Liver (tissue), 9 donors: ENCODE measurements around the gene TMEM126B. TPM values are rescaled to one million over a fixed set of nuclear protein-coding genes. Genes with fewer than 3 reads are reported as not detected.

Experiments
- DNase-seq: peaks from one replicate; pipeline ENCODE4 v3.0.0-alpha.2; 2017; ENCODE audit warnings: low spot score
- H3K27ac ChIP-seq, 2 donors: one replicate each; pipeline ENCODE4 v1.7.0; 2013; ENCODE audit warnings: inconsistent platforms in 2 of 2, low read length in 2 of 2, control low read depth in 1 of 2, low read depth in 1 of 2, mild to moderate bottlenecking in 1 of 2
- H3K27me3 ChIP-seq, 4 donors: one replicate each; pipeline versions ENCODE4 v1.6.1 to v1.7.0; 2013; ENCODE audit warnings: low read length in 3 of 4, inconsistent platforms in 1 of 4, mild to moderate bottlenecking in 1 of 4, moderate library complexity in 1 of 4; ENCODE audit not compliant: control insufficient read depth in 4 of 4, insufficient read depth in 4 of 4
- H3K36me3 ChIP-seq, 4 donors: one replicate each; pipeline versions ENCODE4 v1.6.1 to v1.7.0; 2013; ENCODE audit warnings: low read length in 3 of 4, mild to moderate bottlenecking in 3 of 4, low read depth in 1 of 4, moderate library complexity in 1 of 4; ENCODE audit not compliant: control insufficient read depth in 4 of 4, insufficient read depth in 3 of 4
- H3K4me1 ChIP-seq, 4 donors: one replicate each; pipeline versions ENCODE4 v1.6.1 to v1.7.0; 2013; ENCODE audit warnings: low read length in 3 of 4, mild to moderate bottlenecking in 3 of 4, moderate library complexity in 1 of 4; ENCODE audit not compliant: control insufficient read depth in 4 of 4, insufficient read depth in 4 of 4
- H3K4me3 ChIP-seq, 3 donors: one replicate each; pipeline versions ENCODE4 v1.6.1 to v1.7.0; 2013; ENCODE audit warnings: low read length in 3 of 3, control low read depth in 1 of 3, low read depth in 1 of 3, mild to moderate bottlenecking in 1 of 3
- H3K9ac ChIP-seq, 2 donors: one replicate each; pipeline ENCODE4 v1.7.0; 2013; ENCODE audit warnings: low read length in 2 of 2, mild to moderate bottlenecking in 2 of 2, moderate library complexity in 2 of 2, control low read depth in 1 of 2, low read depth in 1 of 2
- H3K9me3 ChIP-seq, 4 donors: one replicate each; pipeline versions ENCODE4 v1.6.1 to v1.7.0; 2013; ENCODE audit warnings: low read length in 3 of 4; ENCODE audit not compliant: control insufficient read depth in 4 of 4
- EGR1 ChIP-seq, 2 donors: IDR thresholded peaks; 2 replicates each; pipeline ENCODE4 v1.6.1; 2016 to 2018; ENCODE audit warnings: antibody characterized with exemption in 2 of 2, low read depth in 2 of 2
- FOXA1 ChIP-seq: IDR thresholded peaks from 2 replicates; pipeline ENCODE4 v1.6.1; 2016; ENCODE audit warnings: antibody characterized with exemption
- FOXA2 ChIP-seq: IDR thresholded peaks from 2 replicates; pipeline ENCODE4 v1.6.1; 2016; ENCODE audit warnings: antibody characterized with exemption
- GABPA ChIP-seq, 2 donors: IDR thresholded peaks in 1 of 2; conservative IDR thresholded peaks in 1 of 2; 2 replicates each; pipeline ENCODE4 v1.6.1; 2016; ENCODE audit warnings: antibody characterized with exemption in 2 of 2, mild to moderate bottlenecking in 1 of 2, moderate library complexity in 1 of 2
- HNF4A ChIP-seq, 2 donors: conservative IDR thresholded peaks; 2 replicates each; pipeline ENCODE4 v1.6.1; 2016; ENCODE audit warnings: antibody characterized with exemption in 2 of 2, mild to moderate bottlenecking in 2 of 2
- HNF4G ChIP-seq: IDR thresholded peaks from 2 replicates; pipeline ENCODE4 v1.6.1; 2016; ENCODE audit warnings: antibody characterized with exemption
- JUND ChIP-seq, 2 donors: IDR thresholded peaks; 2 replicates each; pipeline ENCODE4 v1.6.1; 2016; ENCODE audit warnings: antibody characterized with exemption in 2 of 2
- RAD21 ChIP-seq, 2 donors: IDR thresholded peaks; 2 replicates each; pipeline ENCODE4 v1.6.1; 2016; ENCODE audit warnings: antibody characterized with exemption in 2 of 2, mild to moderate bottlenecking in 2 of 2
- RXRA ChIP-seq, 2 donors: IDR thresholded peaks; 2 replicates each; pipeline ENCODE4 v1.6.1; 2017 to 2018; ENCODE audit warnings: antibody characterized with exemption in 2 of 2, mild to moderate bottlenecking in 1 of 2
- SP1 ChIP-seq: IDR thresholded peaks from 2 replicates; pipeline ENCODE4 v1.6.1; 2018; ENCODE audit warnings: antibody characterized with exemption, mild to moderate bottlenecking
- TAF1 ChIP-seq: conservative IDR thresholded peaks from 2 replicates; pipeline ENCODE4 v1.6.1; 2016; ENCODE audit warnings: antibody characterized with exemption, mild to moderate bottlenecking
- YY1 ChIP-seq: IDR thresholded peaks from 2 replicates; pipeline ENCODE4 v1.6.1; 2016; ENCODE audit warnings: antibody characterized with exemption, mild to moderate bottlenecking
- WGBS: extraction: QIAGEN DNeasy Blood & Tissue Kit; methylation state at CpG from one replicate; pipeline ENCODE4 v1.1.7; 2013; 5-methylcytosine and 5-hydroxymethylcytosine counted together
- polyA plus RNA-seq, 2 donors: library from polyadenylated mRNA; stranded (reverse) in 1 of 2; unstranded in 1 of 2; fragments of 200-250 nt in 1 of 2; fragments of >200 nt in 1 of 2; fragmentation: Nextera tagmentation in 1 of 2; extraction: Ambion mirVana in 1 of 2; gene quantifications; one replicate each; pipeline versions ENCODE4 v1.2.1 to v1.2.3, GENCODE V29; 2013 to 2015
- total RNA-seq, 2 donors: library from RNA; depleted of rRNA; stranded (reverse); fragments of >200 nt; gene quantifications; one replicate each; pipeline ENCODE4 v1.2.3, GENCODE V29; 2014
- TF ChIP-seq, protein P1 (sequence below): IDR thresholded peaks from 2 replicates; pipeline ENCODE4 v1.6.1; 2016; ENCODE audit warnings: antibody characterized with exemption
- TF ChIP-seq, protein P2 (sequence below): fragments of 150-350 bp; IDR thresholded peaks from 2 replicates; pipeline ENCODE4 v1.5.1; 2017; ENCODE audit warnings: improper control_type of control experiment, low read depth, low read length; ENCODE audit not compliant: missing input control
- TF ChIP-seq, protein P3 (sequence below): IDR thresholded peaks from 2 replicates; pipeline ENCODE4 v1.6.1; 2016; ENCODE audit warnings: antibody characterized with exemption
- donor health status: healthy.
- donor health status: healthy.
- donor health status: healthy.
- donor health status: healthy.
- donor health status: healthy.

Gene TMEM126B
- total and polyA plus RNA-seq, 4 donors: 20.0 to 32.3 (median 26.9) TPM

- Histone ChIP-seq H3K4me1 (no peaks in the 10 kb centered on the region), H3K27me3 (no peaks in the 10 kb centered on the region), H3K9me3 (no peaks in the 10 kb centered on the region), H3K36me3 (no peaks in the 10 kb centered on the region), H3K27ac (no peak overlapping the region), H3K4me3 (no peak overlapping the region), H3K9ac (no peak overlapping the region)
- no peak for DNase-seq
- no peak for TF ChIP-seq SP1
- TF ChIP-seq, protein P1, sequence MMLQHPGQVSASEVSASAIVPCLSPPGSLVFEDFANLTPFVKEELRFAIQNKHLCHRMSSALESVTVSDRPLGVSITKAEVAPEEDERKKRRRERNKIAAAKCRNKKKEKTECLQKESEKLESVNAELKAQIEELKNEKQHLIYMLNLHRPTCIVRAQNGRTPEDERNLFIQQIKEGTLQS: no peak
- no peak for TF ChIP-seq RAD21 (IDR thresholded peaks at IDR 0.05)
- no peak for TF ChIP-seq GABPA (IDR thresholded peaks at IDR 0.05 in 1 of 2, conservative IDR thresholded peaks at IDR 0.05 in 1 of 2)
- no peak for TF ChIP-seq HNF4A (conservative IDR thresholded peaks at IDR 0.05)
- TF ChIP-seq, protein P2, sequence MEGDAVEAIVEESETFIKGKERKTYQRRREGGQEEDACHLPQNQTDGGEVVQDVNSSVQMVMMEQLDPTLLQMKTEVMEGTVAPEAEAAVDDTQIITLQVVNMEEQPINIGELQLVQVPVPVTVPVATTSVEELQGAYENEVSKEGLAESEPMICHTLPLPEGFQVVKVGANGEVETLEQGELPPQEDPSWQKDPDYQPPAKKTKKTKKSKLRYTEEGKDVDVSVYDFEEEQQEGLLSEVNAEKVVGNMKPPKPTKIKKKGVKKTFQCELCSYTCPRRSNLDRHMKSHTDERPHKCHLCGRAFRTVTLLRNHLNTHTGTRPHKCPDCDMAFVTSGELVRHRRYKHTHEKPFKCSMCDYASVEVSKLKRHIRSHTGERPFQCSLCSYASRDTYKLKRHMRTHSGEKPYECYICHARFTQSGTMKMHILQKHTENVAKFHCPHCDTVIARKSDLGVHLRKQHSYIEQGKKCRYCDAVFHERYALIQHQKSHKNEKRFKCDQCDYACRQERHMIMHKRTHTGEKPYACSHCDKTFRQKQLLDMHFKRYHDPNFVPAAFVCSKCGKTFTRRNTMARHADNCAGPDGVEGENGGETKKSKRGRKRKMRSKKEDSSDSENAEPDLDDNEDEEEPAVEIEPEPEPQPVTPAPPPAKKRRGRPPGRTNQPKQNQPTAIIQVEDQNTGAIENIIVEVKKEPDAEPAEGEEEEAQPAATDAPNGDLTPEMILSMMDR: no peak
- TF ChIP-seq FOXA1: no peak
- TF ChIP-seq FOXA2: no peak
- WGBS: 78% methylated on average over 5 of the region's 5 CpGs
Observed at GRCh38 chr11:85599083-85599482, 29.3 kb upstream of the TMEM126B start.

- Histone ChIP-seq H3K4me1 (no peaks in the 10 kb centered on the region), H3K27ac (no peak overlapping the region), H3K36me3 (no peaks in the 10 kb centered on the region), H3K4me3 (no peak overlapping the region), H3K9me3 (no peaks in the 10 kb centered on the region), H3K9ac (no peak overlapping the region), H3K27me3 (no peaks in the 10 kb centered on the region)
- WGBS: 96% methylated on average over 2 of the region's 2 CpGs
- TF ChIP-seq, protein P2: no peak
- no peak for TF ChIP-seq TAF1
- no peak for TF ChIP-seq YY1
- TF ChIP-seq RXRA (IDR thresholded peaks at IDR 0.05): no peak
- no peak for TF ChIP-seq RAD21 (IDR thresholded peaks at IDR 0.05)
- no peak for TF ChIP-seq GABPA (IDR thresholded peaks at IDR 0.05 in 1 of 2, conservative IDR thresholded peaks at IDR 0.05 in 1 of 2)
- no peak for TF ChIP-seq HNF4G
- TF ChIP-seq EGR1 (IDR thresholded peaks at IDR 0.05; ENCODE audit: low read depth in 2 of 2): no peak
- no peak for TF ChIP-seq JUND (IDR thresholded peaks at IDR 0.05)
- TF ChIP-seq, protein P3, sequence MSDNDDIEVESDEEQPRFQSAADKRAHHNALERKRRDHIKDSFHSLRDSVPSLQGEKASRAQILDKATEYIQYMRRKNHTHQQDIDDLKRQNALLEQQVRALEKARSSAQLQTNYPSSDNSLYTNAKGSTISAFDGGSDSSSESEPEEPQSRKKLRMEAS: no peak
- TF ChIP-seq SP1: no peak
- TF ChIP-seq FOXA2: no peak
- DNase-seq: no peak
Observed at GRCh38 chr11:85602526-85603213, 25.7 kb upstream of the TMEM126B start.
